Measurements from ENCODE around the gene RASSF5. TPM values are rescaled to one million over a fixed set of nuclear protein-coding genes. Genes with fewer than 3 reads are reported as not detected.

Gene RASSF5
- total RNA-seq, 1 experiment from 2014 or later = 2.1 TPM

DNA sequence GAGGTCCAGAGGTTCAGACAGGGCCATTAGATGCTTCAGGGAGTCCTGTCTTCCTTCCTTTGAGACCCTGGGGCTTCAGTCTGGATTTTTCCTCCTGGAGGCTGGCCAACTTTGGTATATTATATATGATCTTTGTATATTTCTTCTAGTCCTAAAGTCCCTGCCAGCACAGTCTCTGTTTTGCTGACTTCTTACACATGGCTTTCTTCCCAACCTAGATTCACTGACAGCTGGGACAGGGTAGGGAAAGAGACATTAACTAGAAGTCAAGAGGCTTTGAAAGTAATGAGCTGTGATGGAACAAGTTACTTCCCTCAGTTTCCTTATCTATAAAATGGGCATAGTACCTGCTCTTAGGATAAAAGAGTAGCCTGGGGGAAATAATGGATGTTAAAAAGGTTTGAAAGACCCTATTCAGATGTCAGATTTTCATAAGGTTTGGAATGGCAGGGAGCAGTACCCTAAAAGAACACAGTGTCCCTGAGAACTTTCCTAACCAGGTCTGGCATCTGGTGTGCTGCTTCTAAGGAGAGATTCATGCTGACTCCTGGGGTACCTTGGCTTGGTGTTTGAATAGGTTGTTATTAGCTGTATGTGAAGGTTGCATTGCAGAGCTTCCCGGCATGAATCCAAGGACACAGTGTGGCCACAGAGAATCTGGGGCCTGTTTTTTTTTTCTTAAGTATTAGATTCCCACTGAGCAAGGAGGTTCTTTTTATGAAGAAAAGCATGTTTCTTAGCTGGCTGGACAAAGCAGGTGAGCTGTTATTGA lies 47.6 kb downstream of the RASSF5 start:
- no peaks in the 10 kb centered on the region for H3K9me3 Mint-ChIP-seq
- peaks cover 36% of the 10 kb centered on the region for H3K27me3 Mint-ChIP-seq (ENCODE audit: low read depth)
- H3K4me1 Mint-ChIP-seq = peaks cover 32% of the 10 kb centered on the region
- CTCF ChIA-PET = interaction anchor here (0.6 to 4.4 kb wide), 11 partner anchors 10 to 897 kb away, joined by 3 to 49 read pairs (median 6); partner anchors contain the start of genes EIF2D and RASSF5
- DNase-seq (ENCODE audit: low spot score) = no peak
- no peaks in the 10 kb centered on the region for H3K36me3 Mint-ChIP-seq
- POLR2A ChIA-PET = interaction anchor here (0.6 to 1.3 kb wide), 3 partner anchors 12 to 21 kb away, joined by 3 to 5 read pairs (median 3); no protein-coding TSS in a partner anchor
- H3K4me3 Mint-ChIP-seq = no peak overlapping the region
- no peak for ATAC-seq
- TF ChIP-seq, protein P1, sequence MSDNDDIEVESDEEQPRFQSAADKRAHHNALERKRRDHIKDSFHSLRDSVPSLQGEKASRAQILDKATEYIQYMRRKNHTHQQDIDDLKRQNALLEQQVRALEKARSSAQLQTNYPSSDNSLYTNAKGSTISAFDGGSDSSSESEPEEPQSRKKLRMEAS (CRISPR knock-in tag; IDR thresholded peaks at IDR 0.05) = no peak
- TF ChIP-seq TEAD4 (CRISPR knock-in tag; IDR thresholded peaks at IDR 0.05) (no peak), ZNF396 (CRISPR knock-in tag; IDR thresholded peaks at IDR 0.05; ENCODE audit: borderline replicate concordance) (no peak), TP53 (CRISPR knock-in tag; IDR thresholded peaks at IDR 0.05) (no peak), NFATC4 (CRISPR knock-in tag; IDR thresholded peaks at IDR 0.05) (no peak), TCF7 (CRISPR knock-in tag; IDR thresholded peaks at IDR 0.05; ENCODE audit: low read depth) (no peak), CREM (CRISPR knock-in tag; IDR thresholded peaks at IDR 0.05) (no peak), NR1H2 (CRISPR knock-in tag; IDR thresholded peaks at IDR 0.05) (no peak), ZNF416 (CRISPR knock-in tag; IDR thresholded peaks at IDR 0.05) (no peak), FOXP1 (CRISPR knock-in tag; IDR thresholded peaks at IDR 0.05; ENCODE audit: borderline replicate concordance) (no peak), GTF2I (CRISPR knock-in tag; conservative IDR thresholded peaks at IDR 0.05) (no peak), OVOL2 (CRISPR knock-in tag; IDR thresholded peaks at IDR 0.05; ENCODE audit: borderline replicate concordance) (no peak)
- TF ChIP-seq, protein P2, sequence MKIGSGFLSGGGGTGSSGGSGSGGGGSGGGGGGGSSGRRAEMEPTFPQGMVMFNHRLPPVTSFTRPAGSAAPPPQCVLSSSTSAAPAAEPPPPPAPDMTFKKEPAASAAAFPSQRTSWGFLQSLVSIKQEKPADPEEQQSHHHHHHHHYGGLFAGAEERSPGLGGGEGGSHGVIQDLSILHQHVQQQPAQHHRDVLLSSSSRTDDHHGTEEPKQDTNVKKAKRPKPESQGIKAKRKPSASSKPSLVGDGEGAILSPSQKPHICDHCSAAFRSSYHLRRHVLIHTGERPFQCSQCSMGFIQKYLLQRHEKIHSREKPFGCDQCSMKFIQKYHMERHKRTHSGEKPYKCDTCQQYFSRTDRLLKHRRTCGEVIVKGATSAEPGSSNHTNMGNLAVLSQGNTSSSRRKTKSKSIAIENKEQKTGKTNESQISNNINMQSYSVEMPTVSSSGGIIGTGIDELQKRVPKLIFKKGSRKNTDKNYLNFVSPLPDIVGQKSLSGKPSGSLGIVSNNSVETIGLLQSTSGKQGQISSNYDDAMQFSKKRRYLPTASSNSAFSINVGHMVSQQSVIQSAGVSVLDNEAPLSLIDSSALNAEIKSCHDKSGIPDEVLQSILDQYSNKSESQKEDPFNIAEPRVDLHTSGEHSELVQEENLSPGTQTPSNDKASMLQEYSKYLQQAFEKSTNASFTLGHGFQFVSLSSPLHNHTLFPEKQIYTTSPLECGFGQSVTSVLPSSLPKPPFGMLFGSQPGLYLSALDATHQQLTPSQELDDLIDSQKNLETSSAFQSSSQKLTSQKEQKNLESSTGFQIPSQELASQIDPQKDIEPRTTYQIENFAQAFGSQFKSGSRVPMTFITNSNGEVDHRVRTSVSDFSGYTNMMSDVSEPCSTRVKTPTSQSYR (CRISPR knock-in tag; IDR thresholded peaks at IDR 0.05) = no peak
- TF ChIP-seq, protein P3, sequence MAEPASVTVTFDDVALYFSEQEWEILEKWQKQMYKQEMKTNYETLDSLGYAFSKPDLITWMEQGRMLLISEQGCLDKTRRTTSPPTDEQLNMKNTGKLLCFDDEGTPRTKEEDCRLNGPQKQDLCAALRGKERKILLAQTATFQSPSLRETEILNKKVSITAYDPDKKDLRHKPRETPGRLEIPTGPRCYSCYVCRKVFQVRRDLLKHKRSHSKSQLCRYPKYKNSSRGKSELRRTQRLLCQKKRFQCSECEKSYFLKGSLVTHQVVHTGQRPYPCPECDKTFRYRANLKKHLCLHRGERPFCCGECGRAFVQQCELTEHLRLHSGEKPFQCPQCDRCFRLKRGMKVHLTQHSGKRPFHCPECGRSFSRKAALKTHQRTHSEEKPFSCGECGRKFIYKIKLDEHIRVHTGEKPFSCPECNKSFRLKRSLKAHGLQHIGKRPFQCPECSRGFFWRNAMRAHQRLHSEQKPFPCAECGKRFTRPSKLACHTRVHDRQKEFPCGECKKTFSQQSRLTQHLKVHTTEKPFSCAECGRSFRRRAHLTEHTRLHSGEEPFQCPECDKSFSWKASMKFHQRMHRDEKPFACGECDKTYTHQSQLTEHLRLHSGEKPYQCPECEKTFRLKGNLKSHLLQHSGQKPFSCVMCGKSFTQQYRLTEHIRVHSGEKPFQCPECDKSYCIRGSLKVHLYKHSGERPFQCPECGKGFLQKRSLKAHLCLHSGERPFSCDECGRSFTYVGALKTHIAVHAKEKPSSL (CRISPR knock-in tag; conservative IDR thresholded peaks at IDR 0.05) = no peak
- TF ChIP-seq, protein P4, sequence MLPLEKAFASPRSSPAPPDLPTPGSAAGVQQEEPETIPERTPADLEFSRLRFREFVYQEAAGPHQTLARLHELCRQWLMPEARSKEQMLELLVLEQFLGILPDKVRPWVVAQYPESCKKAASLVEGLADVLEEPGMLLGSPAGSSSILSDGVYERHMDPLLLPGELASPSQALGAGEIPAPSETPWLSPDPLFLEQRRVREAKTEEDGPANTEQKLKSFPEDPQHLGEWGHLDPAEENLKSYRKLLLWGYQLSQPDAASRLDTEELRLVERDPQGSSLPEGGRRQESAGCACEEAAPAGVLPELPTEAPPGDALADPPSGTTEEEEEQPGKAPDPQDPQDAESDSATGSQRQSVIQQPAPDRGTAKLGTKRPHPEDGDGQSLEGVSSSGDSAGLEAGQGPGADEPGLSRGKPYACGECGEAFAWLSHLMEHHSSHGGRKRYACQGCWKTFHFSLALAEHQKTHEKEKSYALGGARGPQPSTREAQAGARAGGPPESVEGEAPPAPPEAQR (CRISPR knock-in tag; IDR thresholded peaks at IDR 0.05) = no peak
- TF ChIP-seq, protein P5, sequence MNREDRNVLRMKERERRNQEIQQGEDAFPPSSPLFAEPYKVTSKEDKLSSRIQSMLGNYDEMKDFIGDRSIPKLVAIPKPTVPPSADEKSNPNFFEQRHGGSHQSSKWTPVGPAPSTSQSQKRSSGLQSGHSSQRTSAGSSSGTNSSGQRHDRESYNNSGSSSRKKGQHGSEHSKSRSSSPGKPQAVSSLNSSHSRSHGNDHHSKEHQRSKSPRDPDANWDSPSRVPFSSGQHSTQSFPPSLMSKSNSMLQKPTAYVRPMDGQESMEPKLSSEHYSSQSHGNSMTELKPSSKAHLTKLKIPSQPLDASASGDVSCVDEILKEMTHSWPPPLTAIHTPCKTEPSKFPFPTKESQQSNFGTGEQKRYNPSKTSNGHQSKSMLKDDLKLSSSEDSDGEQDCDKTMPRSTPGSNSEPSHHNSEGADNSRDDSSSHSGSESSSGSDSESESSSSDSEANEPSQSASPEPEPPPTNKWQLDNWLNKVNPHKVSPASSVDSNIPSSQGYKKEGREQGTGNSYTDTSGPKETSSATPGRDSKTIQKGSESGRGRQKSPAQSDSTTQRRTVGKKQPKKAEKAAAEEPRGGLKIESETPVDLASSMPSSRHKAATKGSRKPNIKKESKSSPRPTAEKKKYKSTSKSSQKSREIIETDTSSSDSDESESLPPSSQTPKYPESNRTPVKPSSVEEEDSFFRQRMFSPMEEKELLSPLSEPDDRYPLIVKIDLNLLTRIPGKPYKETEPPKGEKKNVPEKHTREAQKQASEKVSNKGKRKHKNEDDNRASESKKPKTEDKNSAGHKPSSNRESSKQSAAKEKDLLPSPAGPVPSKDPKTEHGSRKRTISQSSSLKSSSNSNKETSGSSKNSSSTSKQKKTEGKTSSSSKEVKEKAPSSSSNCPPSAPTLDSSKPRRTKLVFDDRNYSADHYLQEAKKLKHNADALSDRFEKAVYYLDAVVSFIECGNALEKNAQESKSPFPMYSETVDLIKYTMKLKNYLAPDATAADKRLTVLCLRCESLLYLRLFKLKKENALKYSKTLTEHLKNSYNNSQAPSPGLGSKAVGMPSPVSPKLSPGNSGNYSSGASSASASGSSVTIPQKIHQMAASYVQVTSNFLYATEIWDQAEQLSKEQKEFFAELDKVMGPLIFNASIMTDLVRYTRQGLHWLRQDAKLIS (CRISPR knock-in tag; IDR thresholded peaks at IDR 0.05; ENCODE audit: borderline replicate concordance) = no peak
- TF ChIP-seq, protein P6, sequence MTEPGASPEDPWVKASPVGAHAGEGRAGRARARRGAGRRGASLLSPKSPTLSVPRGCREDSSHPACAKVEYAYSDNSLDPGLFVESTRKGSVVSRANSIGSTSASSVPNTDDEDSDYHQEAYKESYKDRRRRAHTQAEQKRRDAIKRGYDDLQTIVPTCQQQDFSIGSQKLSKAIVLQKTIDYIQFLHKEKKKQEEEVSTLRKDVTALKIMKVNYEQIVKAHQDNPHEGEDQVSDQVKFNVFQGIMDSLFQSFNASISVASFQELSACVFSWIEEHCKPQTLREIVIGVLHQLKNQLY (CRISPR knock-in tag; IDR thresholded peaks at IDR 0.05) = no peak
- no peak overlapping the region for H3K27ac Mint-ChIP-seq

Data from WTC11 (cell line).